H9 (cell line): ENCODE results near the gene FGFR3. TPM values are rescaled to one million over a fixed set of nuclear protein-coding genes. Genes with fewer than 3 reads are reported as not detected.

Experiments
- DNase-seq: peaks from one replicate; pipeline ENCODE4 v3.0.0-alpha.2; 2017
- H2AFZ ChIP-seq: one replicate; pipeline ENCODE4 v1.6.1; 2013; ENCODE audit warnings: mild to moderate bottlenecking, low read length, control low read depth, moderate library complexity
- H2AK5ac ChIP-seq: 2 replicates; pipeline ENCODE4 v1.6.1; 2013; ENCODE audit warnings: low read length, control low read depth, mixed read lengths; ENCODE audit not compliant: insufficient read length
- H2BK120ac ChIP-seq: one replicate; pipeline ENCODE4 v1.6.1; 2013; ENCODE audit warnings: low read depth, mild to moderate bottlenecking, low read length, control low read depth, inconsistent platforms; ENCODE audit not compliant: poor library complexity, severe bottlenecking
- H2BK12ac ChIP-seq: 2 replicates; pipeline ENCODE4 v1.6.1; 2013; ENCODE audit warnings: low read length, control low read depth, mixed read lengths, low read depth; ENCODE audit not compliant: insufficient read length
- H2BK15ac ChIP-seq: 2 replicates; pipeline ENCODE4 v1.6.1; 2013; ENCODE audit warnings: low read depth, low read length, control low read depth
- H2BK20ac ChIP-seq: one replicate; pipeline ENCODE4 v1.6.1; 2013; ENCODE audit warnings: low read depth, mild to moderate bottlenecking, low read length, control low read depth, inconsistent platforms; ENCODE audit not compliant: poor library complexity, severe bottlenecking
- H2BK5ac ChIP-seq: 2 replicates; pipeline ENCODE4 v1.6.1; 2013; ENCODE audit warnings: low read length, control low read depth, mixed read lengths; ENCODE audit not compliant: insufficient read length
- H3K14ac ChIP-seq: 2 replicates; pipeline ENCODE4 v1.6.1; 2013; ENCODE audit warnings: low read length, control low read depth; ENCODE audit not compliant: insufficient read depth
- H3K18ac ChIP-seq: 2 replicates; pipeline ENCODE4 v1.6.1; 2013; ENCODE audit warnings: low read depth, mild to moderate bottlenecking, mixed read lengths, low read length, control low read depth; ENCODE audit not compliant: insufficient read length
- H3K23ac ChIP-seq: 2 replicates; pipeline ENCODE4 v1.6.1; 2013; ENCODE audit warnings: low read length, control low read depth, mixed read lengths, low read depth; ENCODE audit not compliant: insufficient read length
- H3K23me2 ChIP-seq: 2 replicates; pipeline ENCODE4 v1.6.1; 2013; ENCODE audit warnings: low read depth, mild to moderate bottlenecking, mixed read lengths, low read length, control low read depth; ENCODE audit not compliant: insufficient read length, poor library complexity, severe bottlenecking
- H3K27ac ChIP-seq: 2 replicates; pipeline ENCODE4 v1.5.1; 2013; ENCODE audit warnings: low read length, control low read depth, mixed read lengths, low read depth; ENCODE audit not compliant: insufficient read length
- H3K27me3 ChIP-seq: 2 replicates; pipeline ENCODE4 v1.6.1; 2013; ENCODE audit warnings: low read length, control low read depth, inconsistent platforms; ENCODE audit not compliant: insufficient read depth
- H3K4ac ChIP-seq: 2 replicates; pipeline ENCODE4 v1.6.1; 2013; ENCODE audit warnings: low read depth, mild to moderate bottlenecking, control low read depth, inconsistent platforms, low read length, moderate library complexity
- H3K4me1 ChIP-seq: 2 replicates; pipeline ENCODE4 v1.6.1; 2013; ENCODE audit warnings: low read length, control low read depth, inconsistent platforms; ENCODE audit not compliant: insufficient read depth
- H3K4me2 ChIP-seq: 2 replicates; pipeline ENCODE4 v1.6.1; 2013; ENCODE audit warnings: low read length, control low read depth, mixed read lengths; ENCODE audit not compliant: insufficient read length, insufficient read depth
- H3K56ac ChIP-seq: 2 replicates; pipeline ENCODE4 v1.6.1; 2013; ENCODE audit warnings: low read depth, mild to moderate bottlenecking, mixed read lengths, low read length, control low read depth; ENCODE audit not compliant: insufficient read length
- H3K79me1 ChIP-seq: 2 replicates; pipeline ENCODE4 v1.6.1; 2013; ENCODE audit warnings: low read depth, mild to moderate bottlenecking, moderate library complexity, low read length, control low read depth, inconsistent platforms; ENCODE audit not compliant: insufficient read depth, poor library complexity, severe bottlenecking
- H3K79me2 ChIP-seq: 2 replicates; pipeline ENCODE4 v1.6.1; 2013; ENCODE audit warnings: low read length, control low read depth, inconsistent platforms; ENCODE audit not compliant: insufficient read depth
- H3K9ac ChIP-seq: 2 replicates; pipeline ENCODE4 v1.6.1; 2013; ENCODE audit warnings: low read length, control low read depth, mixed read lengths; ENCODE audit not compliant: insufficient read length; ENCODE audit errors: extremely low read depth
- H3K9me3 ChIP-seq: one replicate; pipeline ENCODE4 v1.6.1; 2013; ENCODE audit warnings: low read depth, low read length, inconsistent platforms; ENCODE audit not compliant: control insufficient read depth
- H3T11ph ChIP-seq: one replicate; pipeline ENCODE4 v1.6.1; 2013; ENCODE audit warnings: mild to moderate bottlenecking, low read length, control low read depth, inconsistent platforms
- H4K20me1 ChIP-seq: one replicate; pipeline ENCODE4 v1.6.1; 2013; ENCODE audit not compliant: control insufficient read depth, insufficient read length, insufficient read depth
- H4K5ac ChIP-seq: 2 replicates; pipeline ENCODE4 v1.6.1; 2013; ENCODE audit warnings: low read depth, mild to moderate bottlenecking, mixed read lengths, low read length, control low read depth; ENCODE audit not compliant: insufficient read length
- H4K8ac ChIP-seq: replicated peaks from 2 replicates; pipeline ENCODE4 v1.6.1; 2013; ENCODE audit warnings: low read length, control low read depth, mixed read lengths, low read depth; ENCODE audit not compliant: insufficient read length
- H4K91ac ChIP-seq: 2 replicates; pipeline ENCODE4 v1.6.1; 2013; ENCODE audit warnings: low read depth, mild to moderate bottlenecking, moderate library complexity, mixed read lengths, low read length, control low read depth; ENCODE audit not compliant: insufficient read length
- H3K27ac Mint-ChIP-seq, 3 experiments: 2 replicates in 2 of 3; 3 replicates in 1 of 3; pipeline ENCODE4 v1.8.0; 2020 to 2021; ENCODE audit warnings: mixed read lengths in 3 of 3, mild to moderate bottlenecking in 1 of 3, moderate library complexity in 1 of 3
- H3K27me3 Mint-ChIP-seq: 2 replicates; pipeline ENCODE4 v1.8.0; 2021; ENCODE audit warnings: low read depth, mild to moderate bottlenecking, moderate library complexity, mixed read lengths
- H3K36me3 Mint-ChIP-seq, 3 experiments: 2 replicates in 2 of 3; 3 replicates in 1 of 3; pipeline ENCODE4 v1.8.0; 2020 to 2021; ENCODE audit warnings: low read depth in 3 of 3, mixed read lengths in 3 of 3; ENCODE audit not compliant: insufficient read depth in 1 of 3
- H3K4me1 Mint-ChIP-seq, 2 experiments: 2 replicates each; pipeline ENCODE4 v1.8.0; 2020; ENCODE audit warnings: mixed read lengths in 2 of 2
- H3K4me3 Mint-ChIP-seq, 2 experiments: 2 replicates in 1 of 2; 3 replicates in 1 of 2; pipeline ENCODE4 v1.8.0; 2020 to 2021; ENCODE audit warnings: mild to moderate bottlenecking in 2 of 2, mixed read lengths in 2 of 2, moderate library complexity in 1 of 2
- H3K9me3 Mint-ChIP-seq, 2 experiments: 2 replicates in 1 of 2; 3 replicates in 1 of 2; pipeline ENCODE4 v1.8.0; 2020; ENCODE audit warnings: mild to moderate bottlenecking in 2 of 2, mixed read lengths in 2 of 2, moderate library complexity in 1 of 2
- CTCF ChIP-seq: fragments of 200-600 bp; sonication (generic); conservative IDR thresholded peaks from 3 replicates; pipeline ENCODE4 v1.8.0; 2021; ENCODE audit warnings: antibody characterized with exemption, mild to moderate bottlenecking
- WGBS: extraction: QIAGEN DNeasy Blood & Tissue Kit; methylation state at CpG from one replicate; pipeline ENCODE4 v1.1.7; 2013; ENCODE audit warnings: missing lambda C conversion rate, low lambda C conversion rate, mixed read lengths; ENCODE audit not compliant: insufficient read length; ENCODE audit errors: extremely low coverage; 5-methylcytosine and 5-hydroxymethylcytosine counted together
- total RNA-seq: library from RNA; stranded (reverse); gene quantifications from 2 replicates; pipeline ENCODE4 v1.2.1, GENCODE V29; 2021

Gene FGFR3
- total RNA-seq, 1 experiment from 2014 or later = 75.7 TPM

DNA sequence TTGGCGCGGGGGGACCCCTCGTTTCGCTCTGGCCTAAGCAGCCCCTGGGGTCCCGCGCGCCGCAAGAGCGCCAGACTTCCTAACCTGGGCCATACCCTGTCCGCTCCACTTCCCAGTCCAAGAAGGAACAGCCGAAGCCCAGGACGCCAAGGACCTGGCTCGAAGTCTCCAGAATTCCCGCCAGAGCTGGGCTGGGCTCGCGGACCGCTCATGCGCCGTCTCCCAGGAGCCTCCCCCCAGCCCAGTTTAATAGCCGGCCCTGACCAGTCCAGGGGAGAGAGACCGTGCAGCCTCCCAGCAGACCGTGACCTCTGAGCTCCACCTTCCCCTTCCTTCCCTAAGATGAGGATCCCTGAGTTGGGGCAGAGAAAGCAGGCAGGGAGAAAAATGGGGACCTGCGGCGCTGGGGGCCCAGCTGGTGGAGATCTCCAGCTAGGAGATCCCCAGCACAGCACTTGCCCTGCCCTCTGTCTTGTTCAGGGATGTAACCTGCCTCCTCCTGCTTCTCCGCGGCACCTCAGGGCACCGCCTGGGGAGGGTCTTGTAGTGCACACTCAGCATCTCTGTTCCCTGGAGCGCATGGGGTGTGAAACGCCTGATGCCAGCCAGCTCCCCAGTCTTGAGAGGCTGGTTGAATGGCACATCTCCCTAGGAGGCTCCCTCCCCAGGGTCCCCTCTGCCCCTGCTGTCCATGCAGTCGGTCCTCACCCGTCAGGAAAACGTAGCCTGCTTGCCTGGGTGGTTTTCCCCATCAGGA lies 64.0 kb downstream of the FGFR3 start:
- H4K8ac ChIP-seq = no peak overlapping the region
- no peak overlapping the region for H3K27ac Mint-ChIP-seq
- H2AFZ ChIP-seq = no peak overlapping the region
- WGBS = no CpG with 5 or more reads among the region's 32 CpGs
- no peak overlapping the region for H2AK5ac ChIP-seq
- peak overlapping the region; percentile 22 for H3K4me2 ChIP-seq
- H3K23me2 ChIP-seq = peaks cover 13% of the 10 kb centered on the region
- no peak overlapping the region for H3K14ac ChIP-seq
- no peak overlapping the region for H3K56ac ChIP-seq
- no peaks in the 10 kb centered on the region for H3K9me3 Mint-ChIP-seq
- no peak overlapping the region for H3T11ph ChIP-seq
- no peaks in the 10 kb centered on the region for H4K20me1 ChIP-seq
- no peak for TF ChIP-seq CTCF
- no peak overlapping the region for H2BK120ac ChIP-seq
- H3K18ac ChIP-seq = no peak overlapping the region
- no peak overlapping the region for H3K23ac ChIP-seq
- peaks cover 5 to 7% (median 6%) of the 10 kb centered on the region in 3 experiments; a peak in 6 of 7 replicates for H3K36me3 Mint-ChIP-seq
- no peak overlapping the region for H3K27ac ChIP-seq
- no peak for DNase-seq
- H2BK12ac ChIP-seq = no peak overlapping the region
- H2BK20ac ChIP-seq = no peak overlapping the region
- peaks cover 9 to 18% of the 10 kb centered on the region in 2 experiments for H3K4me1 Mint-ChIP-seq
- no peaks in the 10 kb centered on the region; the same call in 1 of the 2 replicates for H3K79me2 ChIP-seq
- H3K27me3 ChIP-seq = peaks cover 50% of the 10 kb centered on the region
- peak overlapping the region; percentile 70 to 79 for H3K4me3 Mint-ChIP-seq
- H3K9ac ChIP-seq = no peak overlapping the region
- H3K4me1 ChIP-seq = no peaks in the 10 kb centered on the region
- no peak overlapping the region for H2BK5ac ChIP-seq
- peaks cover 67% of the 10 kb centered on the region for H3K27me3 Mint-ChIP-seq
- H2BK15ac ChIP-seq = no peak overlapping the region
- H3K79me1 ChIP-seq = no peaks in the 10 kb centered on the region
- H4K91ac ChIP-seq = no peak overlapping the region
- no peak overlapping the region for H4K5ac ChIP-seq
- no peaks in the 10 kb centered on the region for H3K9me3 ChIP-seq
- H3K4ac ChIP-seq = no peak overlapping the region
